ENCODE measurements around the gene PAPPA.

- TF ChIP-seq CTCF (IDR thresholded peaks at IDR 0.05; ENCODE audit: poor library complexity, severe bottlenecking) (peak; percentile 44), TAF1 (IDR thresholded peaks at IDR 0.05; ENCODE audit: low read depth) (no peak), EP300 (conservative IDR thresholded peaks at IDR 0.05; ENCODE audit: poor library complexity, severe bottlenecking) (no peak), RAD21 (conservative IDR thresholded peaks at IDR 0.05) (peak; percentile 32)
These were observed 1.2 kb upstream of the PAPPA start for GRCh38 chr9:116152390-116152789.
